Neural cell (in vitro differentiated cells): Measurements from ENCODE around the gene OR2T1. TPM values are rescaled to one million over a fixed set of nuclear protein-coding genes. Genes with fewer than 3 reads are reported as not detected.

Experiments used
- H2AFZ ChIP-seq: fragments of 200-600, 300-800 bp; sonication (generic), shearing (Covaris generic); 2 replicates; pipeline ENCODE4 v1.6.0; 2014; ENCODE audit warnings: low read depth, mild to moderate bottlenecking, antibody characterized with exemption, low read length, moderate library complexity
- H3F3A ChIP-seq: fragments of 200-600 bp; shearing (Covaris generic); 2 replicates; pipeline ENCODE4 v1.6.1; 2016; ENCODE audit warnings: mild to moderate bottlenecking, moderate library complexity, mixed read lengths, antibody characterized with exemption, low read length; ENCODE audit not compliant: insufficient read depth, poor library complexity, severe bottlenecking
- H3K27ac ChIP-seq: fragments of 200-600, 300-800 bp; sonication (generic), shearing (Covaris generic); 2 replicates; pipeline ENCODE4 v1.5.1; 2014; ENCODE audit warnings: mild to moderate bottlenecking, low read length, moderate library complexity
- H3K27me3 ChIP-seq: fragments of 300-800, 200-600 bp; sonication (generic), shearing (Covaris generic); 2 replicates; pipeline ENCODE4 v1.6.0; 2014; ENCODE audit warnings: mild to moderate bottlenecking, low read depth, low read length, moderate library complexity; ENCODE audit not compliant: insufficient read depth
- H3K36me3 ChIP-seq: fragments of 300-800, 200-600 bp; sonication (generic), shearing (Covaris generic); 2 replicates; pipeline ENCODE4 v1.5.1; 2014; ENCODE audit warnings: mild to moderate bottlenecking, antibody characterized with exemption, low read length, moderate library complexity; ENCODE audit not compliant: insufficient read depth
- H3K4me2 ChIP-seq: fragments of 300-800, 200-600 bp; sonication (generic), shearing (Covaris generic); 2 replicates; pipeline ENCODE4 v1.6.0; 2014; ENCODE audit warnings: mild to moderate bottlenecking, low read length
- H3K4me3 ChIP-seq: fragments of 300-800, 200-600 bp; sonication (generic), shearing (Covaris generic); 2 replicates; pipeline ENCODE4 v1.5.1; 2014; ENCODE audit warnings: mild to moderate bottlenecking, low read length, moderate library complexity
- H3K79me2 ChIP-seq: fragments of 200-600 bp; shearing (Covaris generic); replicated peaks from 2 replicates; pipeline ENCODE4 v1.6.0; 2014; ENCODE audit warnings: mild to moderate bottlenecking, low read length, moderate library complexity; ENCODE audit not compliant: insufficient read depth
- H3K9ac ChIP-seq: fragments of 300-800, 200-600 bp; sonication (generic), shearing (Covaris generic); 2 replicates; pipeline ENCODE4 v1.6.1; 2016; ENCODE audit warnings: mild to moderate bottlenecking, low read length, mixed read lengths
- H3K9me2 ChIP-seq: fragments of 200-600 bp; shearing (Covaris generic); 2 replicates; pipeline ENCODE4 v1.6.1; 2016; ENCODE audit warnings: mild to moderate bottlenecking, low read length, mixed read lengths; ENCODE audit not compliant: insufficient read depth
- H3K9me3 ChIP-seq: fragments of 200-600, 300-800 bp; sonication (generic), shearing (Covaris generic); 2 replicates; pipeline ENCODE4 v1.6.1; 2016; ENCODE audit warnings: mild to moderate bottlenecking, mixed run types, low read length, moderate library complexity, mixed read lengths
- H4K20me1 ChIP-seq: fragments of 200-600 bp; shearing (Covaris generic); 2 replicates; pipeline ENCODE4 v1.6.1; 2016; ENCODE audit warnings: mild to moderate bottlenecking, mixed run types; ENCODE audit not compliant: insufficient read depth
- EP300 ChIP-seq: fragments of 450-650 bp; conservative IDR thresholded peaks from 2 replicates; pipeline ENCODE4 v1.6.1; 2014; ENCODE audit warnings: antibody characterized with exemption, mild to moderate bottlenecking, moderate library complexity; ENCODE audit not compliant: poor library complexity, severe bottlenecking
- EZH2 ChIP-seq: fragments of 200-600, 300-800 bp; shearing (Covaris generic), sonication (generic); IDR thresholded peaks from 2 replicates; pipeline ENCODE4 v1.6.1; 2014; ENCODE audit warnings: antibody characterized with exemption, low read length, borderline replicate concordance, mild to moderate bottlenecking; ENCODE audit not compliant: insufficient read depth, poor library complexity, severe bottlenecking
- MXI1 ChIP-seq: fragments of 450-650 bp; conservative IDR thresholded peaks from 2 replicates; pipeline ENCODE4 v1.6.1; 2014; ENCODE audit warnings: antibody characterized with exemption, mild to moderate bottlenecking; ENCODE audit not compliant: poor library complexity, severe bottlenecking
- POLR2AphosphoS5 ChIP-seq: IDR thresholded peaks from 2 replicates; pipeline ENCODE4 v1.6.1; 2012
- RAD21 ChIP-seq: fragments of 450-650 bp; conservative IDR thresholded peaks from 2 replicates; pipeline ENCODE4 v1.6.1; 2014; ENCODE audit warnings: antibody characterized with exemption, mild to moderate bottlenecking, moderate library complexity
- SMC3 ChIP-seq: fragments of 450-650 bp; conservative IDR thresholded peaks from 2 replicates; pipeline ENCODE4 v1.6.1; 2014; ENCODE audit warnings: antibody characterized with exemption, mild to moderate bottlenecking, moderate library complexity; ENCODE audit not compliant: poor library complexity
- TAF1 ChIP-seq: IDR thresholded peaks from 2 replicates; pipeline ENCODE4 v1.6.1; 2012; ENCODE audit warnings: low read depth
- polyA plus RNA-seq: library from polyadenylated mRNA; depleted of rRNA; stranded (reverse); fragments of >200 nt; gene quantifications from 2 replicates; pipeline ENCODE4 v1.2.3, GENCODE V29; 2014
- TF ChIP-seq, protein P1 (sequence below): IDR thresholded peaks from 2 replicates; pipeline ENCODE4 v1.6.1; 2012; ENCODE audit warnings: borderline replicate concordance
- TF ChIP-seq, protein P2 (sequence below): fragments of 450-650 bp; IDR thresholded peaks from 2 replicates; pipeline ENCODE4 v1.5.1; 2014; ENCODE audit warnings: antibody characterized with exemption, mild to moderate bottlenecking, moderate library complexity; ENCODE audit not compliant: poor library complexity, severe bottlenecking

Gene OR2T1
- polyA plus RNA-seq, 1 donor from 2014 or later, result not detected

DNA sequence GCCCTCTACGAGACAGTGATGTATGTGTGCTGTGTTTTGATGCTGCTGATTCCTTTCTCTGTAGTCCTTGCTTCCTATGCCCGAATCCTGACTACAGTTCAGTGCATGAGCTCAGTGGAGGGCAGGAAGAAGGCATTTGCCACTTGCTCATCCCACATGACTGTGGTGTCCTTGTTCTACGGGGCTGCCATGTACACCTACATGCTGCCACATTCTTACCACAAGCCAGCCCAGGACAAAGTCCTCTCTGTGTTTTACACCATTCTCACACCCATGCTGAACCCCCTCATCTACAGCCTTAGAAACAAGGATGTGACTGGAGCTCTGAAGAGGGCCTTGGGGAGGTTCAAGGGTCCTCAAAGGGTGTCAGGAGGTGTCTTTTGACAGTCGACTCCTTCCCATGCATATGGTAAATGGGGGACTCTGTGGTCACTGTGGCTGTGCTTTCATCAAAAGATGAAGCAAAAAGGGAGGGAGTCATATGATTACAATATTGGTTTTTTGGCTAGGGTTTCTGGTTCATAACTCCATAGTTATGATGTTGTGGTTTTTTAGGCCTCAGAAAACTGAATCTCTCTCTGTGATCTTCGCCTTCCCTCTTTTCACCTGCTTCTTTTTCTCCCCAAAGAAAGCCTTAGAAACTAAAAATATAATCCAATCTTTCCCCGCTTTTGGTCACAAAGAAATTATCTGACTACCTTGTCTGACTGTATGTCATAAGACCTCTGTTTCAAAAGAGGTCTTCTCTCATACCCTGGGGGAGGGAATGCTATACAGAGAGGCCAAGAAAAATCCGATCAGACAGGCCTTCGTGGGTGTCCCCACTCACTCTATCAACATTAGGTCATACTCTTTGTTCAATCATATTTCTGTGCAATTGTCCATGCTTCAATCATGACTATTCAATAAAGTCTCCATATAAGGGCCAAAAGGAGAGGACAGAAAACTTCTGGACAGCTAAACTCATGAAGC, 4.2 kb downstream of the OR2T1 start:
- no peak overlapping the region for H3K27ac ChIP-seq
- H2AFZ ChIP-seq, result no peak overlapping the region
- no peak overlapping the region for H3K9ac ChIP-seq
- no peaks in the 10 kb centered on the region for H3K9me2 ChIP-seq
- no peaks in the 10 kb centered on the region for H3K79me2 ChIP-seq
- TF ChIP-seq RAD21, result no peak
- no peak for TF ChIP-seq SMC3
- TF ChIP-seq EZH2, result no peak
- TF ChIP-seq MXI1, result no peak
- TF ChIP-seq, protein P1, sequence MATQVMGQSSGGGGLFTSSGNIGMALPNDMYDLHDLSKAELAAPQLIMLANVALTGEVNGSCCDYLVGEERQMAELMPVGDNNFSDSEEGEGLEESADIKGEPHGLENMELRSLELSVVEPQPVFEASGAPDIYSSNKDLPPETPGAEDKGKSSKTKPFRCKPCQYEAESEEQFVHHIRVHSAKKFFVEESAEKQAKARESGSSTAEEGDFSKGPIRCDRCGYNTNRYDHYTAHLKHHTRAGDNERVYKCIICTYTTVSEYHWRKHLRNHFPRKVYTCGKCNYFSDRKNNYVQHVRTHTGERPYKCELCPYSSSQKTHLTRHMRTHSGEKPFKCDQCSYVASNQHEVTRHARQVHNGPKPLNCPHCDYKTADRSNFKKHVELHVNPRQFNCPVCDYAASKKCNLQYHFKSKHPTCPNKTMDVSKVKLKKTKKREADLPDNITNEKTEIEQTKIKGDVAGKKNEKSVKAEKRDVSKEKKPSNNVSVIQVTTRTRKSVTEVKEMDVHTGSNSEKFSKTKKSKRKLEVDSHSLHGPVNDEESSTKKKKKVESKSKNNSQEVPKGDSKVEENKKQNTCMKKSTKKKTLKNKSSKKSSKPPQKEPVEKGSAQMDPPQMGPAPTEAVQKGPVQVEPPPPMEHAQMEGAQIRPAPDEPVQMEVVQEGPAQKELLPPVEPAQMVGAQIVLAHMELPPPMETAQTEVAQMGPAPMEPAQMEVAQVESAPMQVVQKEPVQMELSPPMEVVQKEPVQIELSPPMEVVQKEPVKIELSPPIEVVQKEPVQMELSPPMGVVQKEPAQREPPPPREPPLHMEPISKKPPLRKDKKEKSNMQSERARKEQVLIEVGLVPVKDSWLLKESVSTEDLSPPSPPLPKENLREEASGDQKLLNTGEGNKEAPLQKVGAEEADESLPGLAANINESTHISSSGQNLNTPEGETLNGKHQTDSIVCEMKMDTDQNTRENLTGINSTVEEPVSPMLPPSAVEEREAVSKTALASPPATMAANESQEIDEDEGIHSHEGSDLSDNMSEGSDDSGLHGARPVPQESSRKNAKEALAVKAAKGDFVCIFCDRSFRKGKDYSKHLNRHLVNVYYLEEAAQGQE, result no peak
- TF ChIP-seq EP300, result no peak
- TF ChIP-seq, protein P2, sequence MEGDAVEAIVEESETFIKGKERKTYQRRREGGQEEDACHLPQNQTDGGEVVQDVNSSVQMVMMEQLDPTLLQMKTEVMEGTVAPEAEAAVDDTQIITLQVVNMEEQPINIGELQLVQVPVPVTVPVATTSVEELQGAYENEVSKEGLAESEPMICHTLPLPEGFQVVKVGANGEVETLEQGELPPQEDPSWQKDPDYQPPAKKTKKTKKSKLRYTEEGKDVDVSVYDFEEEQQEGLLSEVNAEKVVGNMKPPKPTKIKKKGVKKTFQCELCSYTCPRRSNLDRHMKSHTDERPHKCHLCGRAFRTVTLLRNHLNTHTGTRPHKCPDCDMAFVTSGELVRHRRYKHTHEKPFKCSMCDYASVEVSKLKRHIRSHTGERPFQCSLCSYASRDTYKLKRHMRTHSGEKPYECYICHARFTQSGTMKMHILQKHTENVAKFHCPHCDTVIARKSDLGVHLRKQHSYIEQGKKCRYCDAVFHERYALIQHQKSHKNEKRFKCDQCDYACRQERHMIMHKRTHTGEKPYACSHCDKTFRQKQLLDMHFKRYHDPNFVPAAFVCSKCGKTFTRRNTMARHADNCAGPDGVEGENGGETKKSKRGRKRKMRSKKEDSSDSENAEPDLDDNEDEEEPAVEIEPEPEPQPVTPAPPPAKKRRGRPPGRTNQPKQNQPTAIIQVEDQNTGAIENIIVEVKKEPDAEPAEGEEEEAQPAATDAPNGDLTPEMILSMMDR, result no peak
- TF ChIP-seq POLR2AphosphoS5, result no peak
- no peak for TF ChIP-seq TAF1
- no peak overlapping the region for H3K4me2 ChIP-seq
- peaks cover 9% of the 10 kb centered on the region for H3K9me3 ChIP-seq
- no peaks in the 10 kb centered on the region for H4K20me1 ChIP-seq
- no peak overlapping the region for H3K4me3 ChIP-seq
- H3K27me3 ChIP-seq, result no peaks in the 10 kb centered on the region
- H3F3A ChIP-seq, result no peaks in the 10 kb centered on the region
- no peaks in the 10 kb centered on the region for H3K36me3 ChIP-seq

DNA sequence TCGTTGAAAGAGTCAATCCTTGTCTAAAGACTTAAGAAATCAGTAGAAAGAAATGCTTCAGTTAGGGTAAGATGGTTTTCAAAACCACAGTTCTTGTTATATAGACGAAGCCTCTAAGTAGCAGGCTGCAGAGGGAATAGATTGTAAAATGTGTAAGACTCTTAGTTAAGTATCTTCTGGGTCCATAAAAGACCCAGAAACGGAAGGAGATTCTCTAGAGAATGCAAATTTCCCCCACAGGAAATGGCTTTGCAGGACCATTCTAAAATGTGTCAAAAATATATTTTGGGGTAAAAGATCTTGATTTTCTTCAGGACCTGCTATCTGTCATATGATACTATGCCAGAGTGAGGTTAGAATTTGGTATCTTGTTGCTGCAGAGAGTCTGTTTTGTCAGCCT, 13.4 kb downstream of the OR2T1 start:
- no peaks in the 10 kb centered on the region for H3K27me3 ChIP-seq

More for the DNA sequence above, 13.4 kb downstream of the OR2T1 start:
- H3K4me3 ChIP-seq, result no peak overlapping the region
- H3K4me2 ChIP-seq, result no peak overlapping the region
- no peak overlapping the region for H3K9ac ChIP-seq
- H3F3A ChIP-seq, result no peaks in the 10 kb centered on the region
- TF ChIP-seq SMC3 (no peak), TAF1 (no peak), POLR2AphosphoS5 (no peak), RAD21 (no peak), EZH2 (no peak)
- TF ChIP-seq, protein P2, result no peak
- H2AFZ ChIP-seq, result no peak overlapping the region
- H3K9me3 ChIP-seq, result peaks cover 13% of the 10 kb centered on the region
- no peak overlapping the region for H3K27ac ChIP-seq
- no peaks in the 10 kb centered on the region for H3K79me2 ChIP-seq
- no peaks in the 10 kb centered on the region for H3K9me2 ChIP-seq
- H3K36me3 ChIP-seq, result no peaks in the 10 kb centered on the region
- no peaks in the 10 kb centered on the region for H4K20me1 ChIP-seq
